Prostate gland (tissue), 2 donors: ENCODE results near the gene FAM177B. TPM values are rescaled to one million over a fixed set of nuclear protein-coding genes. Genes with fewer than 3 reads are reported as not detected.

ENCODE experiments used
- DNase-seq: peaks from one replicate; pipeline ENCODE4 v3.0.0-alpha.2; 2019; ENCODE audit warnings: low spot score
- H3K27ac ChIP-seq, 2 donors: fragments of 200-600 bp; sonication (generic); 2 replicates each; pipeline ENCODE4 v1.5.1; 2017 to 2019
- H3K27me3 ChIP-seq: fragments of 200-600 bp; sonication (generic); replicated peaks from 2 replicates; pipeline ENCODE4 v1.5.1; 2019; ENCODE audit not compliant: insufficient read depth
- H3K36me3 ChIP-seq, 2 donors: fragments of 200-600 bp; sonication (generic); 1 replicate in 1 of 2; 2 replicates in 1 of 2; pipeline versions ENCODE4 v1.5.1 to v1.8.1; 2017 to 2019
- H3K4me1 ChIP-seq: fragments of 200-600 bp; sonication (generic); replicated peaks from 2 replicates; pipeline ENCODE4 v1.5.1; 2019
- H3K4me3 ChIP-seq, 2 donors: fragments of 200-600 bp; sonication (generic); 2 replicates each; pipeline ENCODE4 v1.5.1; 2017 to 2019
- H3K9me3 ChIP-seq: fragments of 200-600 bp; sonication (generic); 2 replicates; pipeline ENCODE4 v1.5.1; 2017
- CTCF ChIP-seq, 4 experiments: fragments of 200-600 bp in 2 of 4; fragments of 450-650 bp in 2 of 4; sonication (generic) in 2 of 4; IDR thresholded peaks; 1 replicate in 3 of 4; 2 replicates in 1 of 4; pipeline ENCODE4 v1.5.1; 2016 to 2019; ENCODE audit warnings: antibody characterized with exemption in 4 of 4, mild to moderate bottlenecking in 2 of 4, moderate library complexity in 2 of 4
- POLR2A ChIP-seq: fragments of 450-650 bp; IDR thresholded peaks from one replicate; pipeline ENCODE4 v1.6.1; 2016; ENCODE audit warnings: antibody characterized with exemption, mild to moderate bottlenecking
- POLR2AphosphoS5 ChIP-seq: sonication (generic); formaldehyde crosslinking; IDR thresholded peaks from one replicate; pipeline ENCODE4 v1.6.1; 2017; ENCODE audit warnings: antibody characterized with exemption
- WGBS: methylation state at CpG from one replicate; pipeline ENCODE4 v1.1.5; 2018; 5-methylcytosine and 5-hydroxymethylcytosine counted together
- intact Hi-C: fragments of 100-400 bp; cut with DNase I; formaldehyde crosslinking; loops from one replicate; pipeline ENCODE4 v1.14.2; 2022
- total RNA-seq, 2 donors: library from RNA; depleted of rRNA; stranded (reverse); fragments of >200 nt; gene quantifications; one replicate each; pipeline ENCODE4 v1.1.0, GENCODE V29; 2016

FAM177B gene
- total RNA-seq, 2 donors from 2014 or later: 0.23 to 0.51 TPM

- no peak for TF ChIP-seq CTCF (IDR thresholded peaks at IDR 0.05)
- WGBS: 81% methylated on average over 4 of the region's 4 CpGs
- Histone ChIP-seq H3K4me3 (no peak overlapping the region), H3K27me3 (no peaks in the 10 kb centered on the region), H3K4me1 (no peaks in the 10 kb centered on the region), H3K9me3 (no peaks in the 10 kb centered on the region), H3K36me3 (no peaks in the 10 kb centered on the region), H3K27ac (no peak overlapping the region)
- intact Hi-C loops: no loop called here
- no peak for DNase-seq
These were observed 44.2 kb downstream of the FAM177B start for GRCh38 chr1:222781251-222781650.

GRCh38 chr1:222783051-222783450 is 46.0 kb downstream of the FAM177B start:
- no peak for TF ChIP-seq POLR2AphosphoS5
- no peak for TF ChIP-seq POLR2A
- no peak for TF ChIP-seq CTCF (IDR thresholded peaks at IDR 0.05)
- Histone ChIP-seq H3K27ac (no peak overlapping the region), H3K4me1 (no peaks in the 10 kb centered on the region), H3K9me3 (no peaks in the 10 kb centered on the region), H3K27me3 (no peaks in the 10 kb centered on the region), H3K4me3 (no peak overlapping the region), H3K36me3 (no peaks in the 10 kb centered on the region)
- DNase-seq: no peak
- intact Hi-C loops: no loop called here

GRCh38 chr1:222784371-222784770 is 47.4 kb downstream of the FAM177B start:
- DNase-seq: no peak
- Histone ChIP-seq H3K27me3 (no peaks in the 10 kb centered on the region), H3K4me3 (no peak overlapping the region), H3K27ac (no peak overlapping the region), H3K9me3 (no peaks in the 10 kb centered on the region), H3K36me3 (no peaks in the 10 kb centered on the region), H3K4me1 (no peaks in the 10 kb centered on the region)
- WGBS: 32% methylated on average over 3 of the region's 3 CpGs
- no peak for TF ChIP-seq POLR2A
- intact Hi-C loops: no loop called here

- no peak for DNase-seq
- Histone ChIP-seq H3K36me3 (no peaks in the 10 kb centered on the region), H3K27me3 (no peaks in the 10 kb centered on the region), H3K27ac (no peak overlapping the region), H3K9me3 (no peaks in the 10 kb centered on the region), H3K4me1 (no peaks in the 10 kb centered on the region), H3K4me3 (no peak overlapping the region)
- WGBS: 4% methylated on average over 2 of the region's 2 CpGs
- intact Hi-C loops: no loop called here
- no peak for TF ChIP-seq CTCF (IDR thresholded peaks at IDR 0.05)
- no peak for TF ChIP-seq POLR2A
- TF ChIP-seq POLR2AphosphoS5: no peak
These were observed 47.9 kb downstream of the FAM177B start for GRCh38 chr1:222784916-222785315.

- no peak overlapping the region for H3K4me3 ChIP-seq
- no peak for TF ChIP-seq POLR2AphosphoS5
- TF ChIP-seq CTCF (IDR thresholded peaks at IDR 0.05): no peak
- TF ChIP-seq POLR2A: no peak
- H3K27ac ChIP-seq: no peak overlapping the region
- no peaks in the 10 kb centered on the region for H3K27me3 ChIP-seq
- WGBS: 56% methylated on average over 2 of the region's 2 CpGs
- H3K4me1 ChIP-seq: no peaks in the 10 kb centered on the region
- no peak for DNase-seq
- H3K9me3 ChIP-seq: no peaks in the 10 kb centered on the region
- intact Hi-C loops: no loop called here
- no peaks in the 10 kb centered on the region for H3K36me3 ChIP-seq
These were observed 48.5 kb downstream of the FAM177B start for GRCh38 chr1:222785529-222785928.
